IMR-90 (cell line): ENCODE results near the gene TNNI3K. TPM values are rescaled to one million over a fixed set of nuclear protein-coding genes. Genes with fewer than 3 reads are reported as not detected.

ENCODE experiments used
- ATAC-seq: fragments of 200-7000 bp; cut with Tn5 transposase; 2 replicates; pipeline ENCODE4 v1.9.1; 2020; ENCODE audit warnings: low read depth, mild to moderate bottlenecking, moderate library complexity
- BruUV-seq: library from RNA; stranded (reverse); fragments of 400-500 nt; replicated peaks from 2 replicates; lab custom pipeline; 2021; lab: Mats Ljungman, UMichigan
- CTCF ChIA-PET: fragments of 300-600 bp; formaldehyde crosslinking; extraction: SDS; loops from one replicate; lab custom pipeline; 2021; ENCODE audit warnings: antibody characterized with exemption; lab: Yijun Ruan, JAX
- POLR2A ChIA-PET: fragments of 300-600 bp; sonication (Branson Sonifier 250); formaldehyde crosslinking; loops from one replicate; lab custom pipeline; 2022; ENCODE audit warnings: antibody characterized with exemption; ENCODE audit not compliant: unreplicated experiment; lab: Charles Lee
- DNase-seq: peaks from one replicate; pipeline ENCODE4 v3.0.0; 2013
- H2AFZ ChIP-seq: replicated peaks from 2 replicates; pipeline ENCODE3; 2013; ENCODE audit warnings: low read length, mild to moderate bottlenecking; ENCODE audit not compliant: poor library complexity
- H2AK5ac ChIP-seq: 2 replicates; pipeline ENCODE4 v1.6.1; 2013; ENCODE audit warnings: low read depth, low read length, inconsistent platforms
- H2AK9ac ChIP-seq: replicated peaks from 2 replicates; pipeline ENCODE3; 2013; ENCODE audit warnings: mild to moderate bottlenecking, low read depth, low read length, moderate library complexity; ENCODE audit not compliant: poor library complexity
- H2BK120ac ChIP-seq: 2 replicates; pipeline ENCODE4 v1.6.1; 2013; ENCODE audit warnings: low read depth, low read length, inconsistent platforms
- H2BK15ac ChIP-seq: 3 replicates; pipeline ENCODE4 v1.6.1; 2013; ENCODE audit warnings: low read depth, low read length, inconsistent platforms
- H2BK20ac ChIP-seq: 2 replicates; pipeline ENCODE4 v1.6.1; 2013; ENCODE audit warnings: low read depth, mild to moderate bottlenecking, inconsistent platforms, low read length, moderate library complexity
- H2BK5ac ChIP-seq: 2 replicates; pipeline ENCODE4 v1.6.1; 2013; ENCODE audit warnings: mild to moderate bottlenecking, low read depth, low read length, inconsistent platforms; ENCODE audit not compliant: poor library complexity, severe bottlenecking
- H3K14ac ChIP-seq: replicated peaks from 2 replicates; pipeline ENCODE4 v1.6.1; 2013; ENCODE audit warnings: low read depth, low read length, inconsistent platforms
- H3K18ac ChIP-seq: 2 replicates; pipeline ENCODE4 v1.6.1; 2013; ENCODE audit warnings: low read depth, low read length, control low read depth
- H3K23ac ChIP-seq: 2 replicates; pipeline ENCODE4 v1.6.1; 2013; ENCODE audit warnings: low read depth, low read length, inconsistent platforms
- H3K27ac ChIP-seq: 2 replicates; pipeline ENCODE4 v1.5.1; 2013; ENCODE audit warnings: mild to moderate bottlenecking, control low read depth, low read length; ENCODE audit not compliant: insufficient read depth
- H3K27me3 ChIP-seq: 2 replicates; pipeline ENCODE4 v1.6.1; 2013; ENCODE audit warnings: low read length; ENCODE audit not compliant: control insufficient read depth, insufficient read depth
- H3K36me3 ChIP-seq: 2 replicates; pipeline ENCODE4 v1.6.1; 2013; ENCODE audit warnings: low read length, mixed read lengths; ENCODE audit not compliant: control insufficient read depth, insufficient read depth
- H3K4ac ChIP-seq: 2 replicates; pipeline ENCODE4 v1.6.1; 2013; ENCODE audit warnings: low read depth, low read length, inconsistent platforms
- H3K4me1 ChIP-seq: 2 replicates; pipeline ENCODE4 v1.6.1; 2013; ENCODE audit warnings: low read length, mixed read lengths; ENCODE audit not compliant: control insufficient read depth, insufficient read depth
- H3K4me2 ChIP-seq: 2 replicates; pipeline ENCODE4 v1.6.1; 2013; ENCODE audit warnings: low read depth, mild to moderate bottlenecking, control low read depth, low read length, moderate library complexity
- H3K4me3 ChIP-seq: 2 replicates; pipeline ENCODE4 v1.5.1; 2013; ENCODE audit warnings: low read depth, mild to moderate bottlenecking, control low read depth, low read length, moderate library complexity; ENCODE audit not compliant: insufficient read depth
- H3K56ac ChIP-seq: 2 replicates; pipeline ENCODE4 v1.6.1; 2013; ENCODE audit warnings: low read length, inconsistent platforms; ENCODE audit not compliant: insufficient read depth; ENCODE audit errors: extremely low read depth
- H3K79me1 ChIP-seq, 2 experiments: 2 replicates each; pipeline ENCODE4 v1.6.1; 2013; ENCODE audit warnings: low read length in 2 of 2, inconsistent platforms in 1 of 2, low read depth in 1 of 2
- H3K9ac ChIP-seq: 2 replicates; pipeline ENCODE4 v1.6.1; 2013; ENCODE audit warnings: low read depth, low read length, control low read depth
- H3K9me1 ChIP-seq: 2 replicates; pipeline ENCODE4 v1.6.1; 2013; ENCODE audit warnings: low read length, inconsistent platforms; ENCODE audit not compliant: insufficient read depth
- H3K9me3 ChIP-seq: 2 replicates; pipeline ENCODE4 v1.6.1; 2013; ENCODE audit warnings: low read length; ENCODE audit not compliant: control insufficient read depth, insufficient read depth
- H4K20me1 ChIP-seq: 2 replicates; pipeline ENCODE4 v1.6.1; 2013; ENCODE audit warnings: low read length, inconsistent platforms; ENCODE audit not compliant: insufficient read depth
- H4K5ac ChIP-seq: 2 replicates; pipeline ENCODE4 v1.6.1; 2013; ENCODE audit warnings: mild to moderate bottlenecking, low read depth, low read length, control low read depth
- H4K8ac ChIP-seq, 2 experiments: 2 replicates each; pipeline ENCODE4 v1.6.1; 2013; ENCODE audit warnings: low read depth in 2 of 2, low read length in 2 of 2, control low read depth in 1 of 2, inconsistent platforms in 1 of 2
- H4K91ac ChIP-seq: 2 replicates; pipeline ENCODE4 v1.6.1; 2013; ENCODE audit warnings: low read depth, low read length, inconsistent platforms; ENCODE audit not compliant: insufficient read depth
- BHLHE40 ChIP-seq: fragments of 150-350 bp; IDR thresholded peaks from 2 replicates; pipeline ENCODE4 v1.6.1; 2016; ENCODE audit warnings: mild to moderate bottlenecking, low read depth, low read length
- MAFK ChIP-seq: IDR thresholded peaks from 2 replicates; pipeline ENCODE4 v1.6.1; 2012; ENCODE audit warnings: low read depth, low read length, improper control_type of control experiment
- NFE2L2 ChIP-seq: fragments of 150-350 bp; IDR thresholded peaks from 2 replicates; pipeline ENCODE4 v1.6.1; 2016; ENCODE audit warnings: low read depth, mild to moderate bottlenecking, low read length
- SMC3 ChIP-seq: fragments of 150-350 bp; IDR thresholded peaks from 2 replicates; pipeline ENCODE4 v1.6.1; 2016; ENCODE audit warnings: low read depth, mild to moderate bottlenecking, antibody characterized with exemption, low read length, moderate library complexity
- WGBS, 2 experiments: methylation state at CpG; one replicate each; pipeline versions ENCODE4 v1.1.5 to v1.1.7; 2013; ENCODE audit warnings: missing lambda C conversion rate in 2 of 2; ENCODE audit not compliant: insufficient read length in 1 of 2; ENCODE audit errors: extremely low coverage in 2 of 2; 5-methylcytosine and 5-hydroxymethylcytosine counted together
- dilution Hi-C: fragments of 300-500 bp; cut with HindIII; formaldehyde crosslinking; loops from one replicate; pipeline ENCODE4 v1.14.3; 2018; ENCODE audit warnings: low sequenced_read_pairs; ENCODE audit not compliant: unreplicated experiment
- in situ Hi-C: fragments of 300-500 bp; cut with MboI; formaldehyde crosslinking; loops from 3 replicates; pipeline ENCODE4 v1.14.3; 2019; ENCODE audit warnings: low sequenced_read_pairs, inconsistent platforms, mixed read lengths
- intact Hi-C: fragments of 100-400 bp; cut with micrococcal nuclease; formaldehyde crosslinking; loops from 2 replicates; pipeline ENCODE4 v1.10.0; 2022
- polyA plus RNA-seq, 3 experiments: library from polyadenylated mRNA; depleted of rRNA; stranded (reverse); fragments of >200 nt; gene quantifications; 2 replicates each; pipeline ENCODE4 v1.2.3, GENCODE V29; 2012; ENCODE audit warnings: low replicate concordance in 1 of 3
- total RNA-seq: library from RNA; depleted of rRNA; stranded (reverse); fragments of >200 nt; gene quantifications from 2 replicates; pipeline ENCODE4 v1.2.3, GENCODE V29; 2012
- TF ChIP-seq, protein P1 (sequence below): conservative IDR thresholded peaks from 2 replicates; pipeline ENCODE4 v1.5.1; 2012; ENCODE audit warnings: mild to moderate bottlenecking, low read depth, low read length, improper control_type of control experiment

TNNI3K gene
- total and polyA plus RNA-seq, 2 of the 4 experiments (the other 2 are of a cell fraction), result 0.90 to 1.3 TPM

DNA sequence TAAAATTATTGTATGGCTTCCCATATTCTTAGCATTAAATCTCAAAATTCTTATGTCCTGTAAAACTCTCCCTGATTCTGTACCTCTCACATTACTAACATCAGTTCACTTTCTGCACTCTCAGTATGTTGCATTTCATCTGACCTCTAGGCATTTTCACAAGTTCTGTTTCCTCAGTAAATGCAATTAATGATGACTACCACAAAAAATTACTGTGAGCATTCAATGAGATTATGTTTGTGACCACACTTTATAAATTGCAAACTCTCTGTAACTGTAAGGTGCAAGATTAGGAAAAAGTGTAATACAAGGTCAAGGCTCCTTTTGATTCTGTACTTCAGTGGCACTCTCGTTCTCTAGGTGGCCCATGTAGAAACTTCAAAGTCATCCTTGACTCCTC is 216.8 kb downstream of the TNNI3K start:
- no peak overlapping the region for H3K4ac ChIP-seq
- no peak overlapping the region for H2AK9ac ChIP-seq
- no peak overlapping the region for H3K18ac ChIP-seq
- no peak overlapping the region for H2BK5ac ChIP-seq
- H3K14ac ChIP-seq, result no peak overlapping the region
- no peak overlapping the region for H3K27ac ChIP-seq
- intact Hi-C loops (no loop called here), dilution Hi-C loops (no loop called here), in situ Hi-C loops (no loop called here)
- H2BK120ac ChIP-seq, result no peak overlapping the region
- ATAC-seq (no peak), DNase-seq (no peak)
- no peak overlapping the region for H4K5ac ChIP-seq
- POLR2A ChIA-PET, result no interaction called here
- H3K4me3 ChIP-seq, result no peak overlapping the region
- H3K79me1 ChIP-seq, result no peaks in the 10 kb centered on the region
- no peak overlapping the region for H2AK5ac ChIP-seq
- no peaks in the 10 kb centered on the region; the same call in 1 of the 2 replicates for H3K9me3 ChIP-seq
- TF ChIP-seq NFE2L2 (no peak), SMC3 (no peak), BHLHE40 (no peak), MAFK (peak; percentile 57)
- TF ChIP-seq, protein P1, sequence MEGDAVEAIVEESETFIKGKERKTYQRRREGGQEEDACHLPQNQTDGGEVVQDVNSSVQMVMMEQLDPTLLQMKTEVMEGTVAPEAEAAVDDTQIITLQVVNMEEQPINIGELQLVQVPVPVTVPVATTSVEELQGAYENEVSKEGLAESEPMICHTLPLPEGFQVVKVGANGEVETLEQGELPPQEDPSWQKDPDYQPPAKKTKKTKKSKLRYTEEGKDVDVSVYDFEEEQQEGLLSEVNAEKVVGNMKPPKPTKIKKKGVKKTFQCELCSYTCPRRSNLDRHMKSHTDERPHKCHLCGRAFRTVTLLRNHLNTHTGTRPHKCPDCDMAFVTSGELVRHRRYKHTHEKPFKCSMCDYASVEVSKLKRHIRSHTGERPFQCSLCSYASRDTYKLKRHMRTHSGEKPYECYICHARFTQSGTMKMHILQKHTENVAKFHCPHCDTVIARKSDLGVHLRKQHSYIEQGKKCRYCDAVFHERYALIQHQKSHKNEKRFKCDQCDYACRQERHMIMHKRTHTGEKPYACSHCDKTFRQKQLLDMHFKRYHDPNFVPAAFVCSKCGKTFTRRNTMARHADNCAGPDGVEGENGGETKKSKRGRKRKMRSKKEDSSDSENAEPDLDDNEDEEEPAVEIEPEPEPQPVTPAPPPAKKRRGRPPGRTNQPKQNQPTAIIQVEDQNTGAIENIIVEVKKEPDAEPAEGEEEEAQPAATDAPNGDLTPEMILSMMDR, result no peak
- no CpG with 5 or more reads among the region's 1 CpG for WGBS, 2 experiments
- H3K23ac ChIP-seq, result no peak overlapping the region
- H4K8ac ChIP-seq, result no peak overlapping the region
- H4K20me1 ChIP-seq, result no peaks in the 10 kb centered on the region
- H2BK15ac ChIP-seq, result no peak overlapping the region
- H3K4me1 ChIP-seq, result no peaks in the 10 kb centered on the region
- H4K91ac ChIP-seq, result no peak overlapping the region
- CTCF ChIA-PET, result no interaction called here
- H3K9me1 ChIP-seq, result no peaks in the 10 kb centered on the region
- no peak overlapping the region for H3K4me2 ChIP-seq
- no peak overlapping the region for H2BK20ac ChIP-seq
- H2AFZ ChIP-seq, result no peak overlapping the region
- no peaks in the 10 kb centered on the region for H3K36me3 ChIP-seq
- no peak overlapping the region for H3K9ac ChIP-seq
- no peak overlapping the region for H3K56ac ChIP-seq
- no TSS peak for BruUV-seq
- H3K27me3 ChIP-seq, result no peaks in the 10 kb centered on the region
